Neuronal stem cell (in vitro differentiated cells): Measurements from ENCODE around the gene PHTF2.
A peak's percentile ranks its signal among the peaks of the same experiment; 100 is the strongest.

Experiments
- DNase-seq: peaks from one replicate; pipeline ENCODE4 v3.0.0-alpha.2; 2013; ENCODE audit warnings: low spot score
- H2AFZ ChIP-seq: one replicate; pipeline ENCODE4 v1.6.1; 2013; ENCODE audit warnings: mild to moderate bottlenecking, low read length, inconsistent platforms
- H2AK5ac ChIP-seq: 2 replicates; pipeline ENCODE4 v1.6.1; 2013; ENCODE audit warnings: low read depth, mild to moderate bottlenecking, inconsistent platforms, low read length, moderate library complexity, mixed read lengths
- H2BK120ac ChIP-seq: 2 replicates; pipeline ENCODE4 v1.6.1; 2013; ENCODE audit warnings: low read depth, mild to moderate bottlenecking, inconsistent platforms, low read length, moderate library complexity, mixed read lengths
- H2BK12ac ChIP-seq: one replicate; pipeline ENCODE4 v1.6.1; 2013; ENCODE audit warnings: low read length, inconsistent platforms
- H2BK15ac ChIP-seq: 2 replicates; pipeline ENCODE4 v1.6.1; 2013; ENCODE audit warnings: mild to moderate bottlenecking, low read length, inconsistent platforms, mixed read lengths
- H2BK5ac ChIP-seq: one replicate; pipeline ENCODE4 v1.6.1; 2013; ENCODE audit warnings: inconsistent platforms, mild to moderate bottlenecking, low read length, moderate library complexity
- H3K14ac ChIP-seq: one replicate; pipeline ENCODE4 v1.6.1; 2013; ENCODE audit warnings: low read length, inconsistent platforms
- H3K18ac ChIP-seq: 2 replicates; pipeline ENCODE4 v1.6.1; 2013; ENCODE audit warnings: low read length, inconsistent platforms
- H3K23ac ChIP-seq: 2 replicates; pipeline ENCODE4 v1.6.1; 2013; ENCODE audit warnings: low read depth, mild to moderate bottlenecking, mixed read lengths, low read length, inconsistent platforms; ENCODE audit not compliant: poor library complexity
- H3K27ac ChIP-seq: replicated peaks from 3 replicates; pipeline ENCODE4 v1.5.1; 2013; ENCODE audit warnings: low read length, inconsistent platforms
- H3K27me3 ChIP-seq, 3 experiments: 2 replicates each; pipeline ENCODE4 v1.6.1; 2013; ENCODE audit warnings: low read length in 3 of 3, mild to moderate bottlenecking in 2 of 3, inconsistent platforms in 1 of 3, low read depth in 1 of 3, mixed read lengths in 1 of 3, moderate library complexity in 1 of 3; ENCODE audit not compliant: control insufficient read depth in 3 of 3, insufficient read depth in 3 of 3
- H3K36me3 ChIP-seq, 2 donors: replicated peaks in 1 of 2; 2 replicates each; pipeline ENCODE4 v1.6.1; 2013; ENCODE audit warnings: low read length in 2 of 2; ENCODE audit not compliant: control insufficient read depth in 2 of 2, insufficient read depth in 2 of 2
- H3K4ac ChIP-seq: 2 replicates; pipeline ENCODE4 v1.6.1; 2013; ENCODE audit warnings: inconsistent platforms, mild to moderate bottlenecking, low read length, moderate library complexity
- H3K4me1 ChIP-seq, 2 donors: 1 replicate in 1 of 2; 2 replicates in 1 of 2; pipeline ENCODE4 v1.6.1; 2013; ENCODE audit warnings: low read length in 2 of 2, low read depth in 1 of 2; ENCODE audit not compliant: control insufficient read depth in 2 of 2, insufficient read depth in 1 of 2
- H3K4me2 ChIP-seq: one replicate; pipeline ENCODE4 v1.6.1; 2013; ENCODE audit warnings: mild to moderate bottlenecking, low read length, inconsistent platforms; ENCODE audit not compliant: insufficient read depth, poor library complexity, severe bottlenecking
- H3K4me3 ChIP-seq, 2 donors: 2 replicates each; pipeline ENCODE4 v1.5.1; 2013; ENCODE audit warnings: low read length in 2 of 2, mild to moderate bottlenecking in 2 of 2, inconsistent platforms in 1 of 2, moderate library complexity in 1 of 2
- H3K79me1 ChIP-seq: one replicate; pipeline ENCODE4 v1.6.1; 2013; ENCODE audit warnings: low read depth, mild to moderate bottlenecking, inconsistent platforms, low read length, moderate library complexity
- H3K9ac ChIP-seq: one replicate; pipeline ENCODE4 v1.6.1; 2013; ENCODE audit warnings: mild to moderate bottlenecking, low read depth, low read length, inconsistent platforms; ENCODE audit not compliant: poor library complexity
- H3K9me3 ChIP-seq, 2 donors: replicated peaks in 1 of 2; 2 replicates each; pipeline versions ENCODE3 to v1.6.1; 2013; ENCODE audit warnings: low read length in 2 of 2, mild to moderate bottlenecking in 2 of 2, inconsistent platforms in 1 of 2, low read depth in 1 of 2, mixed read lengths in 1 of 2, moderate library complexity in 1 of 2; ENCODE audit not compliant: control insufficient read depth in 2 of 2, insufficient read depth in 1 of 2
- H4K8ac ChIP-seq: one replicate; pipeline ENCODE4 v1.6.1; 2013; ENCODE audit warnings: low read depth, mild to moderate bottlenecking, inconsistent platforms, low read length, moderate library complexity
- H4K91ac ChIP-seq: one replicate; pipeline ENCODE4 v1.6.1; 2013; ENCODE audit warnings: low read length, low read depth, mild to moderate bottlenecking, inconsistent platforms; ENCODE audit not compliant: poor library complexity
- WGBS, 2 donors: extraction: QIAGEN DNeasy Blood & Tissue Kit; methylation state at CpG; one replicate each; pipeline ENCODE4 v1.1.7; 2013; ENCODE audit warnings: missing lambda C conversion rate in 2 of 2, mixed read lengths in 1 of 2; ENCODE audit not compliant: insufficient read length in 2 of 2, insufficient replicate concordance in 1 of 2; ENCODE audit errors: extremely low coverage in 2 of 2; 5-methylcytosine and 5-hydroxymethylcytosine counted together

PHTF2 gene

GRCh38 chr7:77837966-77838365 is 39.4 kb downstream of the PHTF2 start:
- no peak for DNase-seq
- H2BK15ac ChIP-seq = no peak overlapping the region

DNA sequence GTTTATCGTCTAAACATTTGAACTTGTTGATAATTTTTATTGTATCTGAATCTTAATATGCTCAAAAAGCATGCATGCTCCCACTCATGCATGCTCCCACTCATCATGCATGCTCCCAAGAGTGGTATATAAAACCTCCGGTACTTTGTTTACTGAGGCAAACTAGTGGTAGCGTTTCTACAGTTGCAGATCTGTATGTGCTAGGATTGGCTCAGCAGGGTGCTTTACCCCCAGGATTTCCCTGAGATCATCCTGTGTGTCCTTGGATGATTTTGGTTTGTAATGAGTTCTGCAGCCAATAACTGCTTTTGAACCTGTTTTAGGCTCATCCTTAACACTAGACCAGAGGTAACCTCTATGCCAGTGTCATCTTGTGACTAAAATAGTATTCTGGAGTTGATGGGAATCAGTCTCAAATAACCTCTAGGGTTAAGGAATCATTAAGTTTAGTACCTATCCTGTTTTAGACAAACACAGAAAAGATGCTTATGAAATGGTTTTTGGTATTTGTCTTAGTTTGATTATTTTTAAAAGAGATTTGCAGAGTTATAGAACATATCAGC is 40.4 kb downstream of the PHTF2 start:
- Histone ChIP-seq H3K27me3 (no peaks in the 10 kb centered on the region), H3K9ac (no peak overlapping the region), H2BK5ac (no peak overlapping the region), H3K27ac (no peak overlapping the region), H2BK120ac (no peak overlapping the region), H4K91ac (no peak overlapping the region), H2AFZ (no peak overlapping the region), H3K79me1 (peaks cover 1% of the 10 kb centered on the region), H3K36me3 (peaks cover 0 to 4% of the 10 kb centered on the region in 2 donors), H2BK15ac (no peak overlapping the region), H2AK5ac (no peak overlapping the region), H3K4me2 (no peak overlapping the region), H2BK12ac (no peak overlapping the region), H3K9me3 (no peaks in the 10 kb centered on the region), H3K23ac (no peak overlapping the region), H3K4ac (no peak overlapping the region), H3K14ac (no peak overlapping the region), H3K4me3 (no peak overlapping the region), H4K8ac (no peak overlapping the region), H3K18ac (peak overlapping the region; percentile 57), H3K4me1 (no peaks in the 10 kb centered on the region)
- no CpG with 5 or more reads among the region's 3 CpGs for WGBS, 2 donors
- DNase-seq = no peak

More at GRCh38 chr7:77837966-77838365, 39.4 kb downstream of the PHTF2 start:
- Histone ChIP-seq H3K9me3 (no peaks in the 10 kb centered on the region), H3K14ac (no peak overlapping the region), H2BK12ac (no peak overlapping the region), H3K4me3 (no peak overlapping the region), H4K8ac (no peak overlapping the region), H4K91ac (no peak overlapping the region), H3K4ac (no peak overlapping the region), H3K4me2 (no peak overlapping the region), H3K9ac (no peak overlapping the region), H3K18ac (no peak overlapping the region), H3K4me1 (no peaks in the 10 kb centered on the region), H3K23ac (no peak overlapping the region), H3K36me3 (peaks cover 0 to 3% of the 10 kb centered on the region in 2 donors), H3K27ac (no peak overlapping the region), H3K79me1 (peaks cover 1% of the 10 kb centered on the region), H2AFZ (no peak overlapping the region), H2BK5ac (no peak overlapping the region), H2AK5ac (no peak overlapping the region), H2BK120ac (no peak overlapping the region), H3K27me3 (no peaks in the 10 kb centered on the region)
- WGBS, 2 donors = no CpG with 5 or more reads among the region's 1 CpG

DNA sequence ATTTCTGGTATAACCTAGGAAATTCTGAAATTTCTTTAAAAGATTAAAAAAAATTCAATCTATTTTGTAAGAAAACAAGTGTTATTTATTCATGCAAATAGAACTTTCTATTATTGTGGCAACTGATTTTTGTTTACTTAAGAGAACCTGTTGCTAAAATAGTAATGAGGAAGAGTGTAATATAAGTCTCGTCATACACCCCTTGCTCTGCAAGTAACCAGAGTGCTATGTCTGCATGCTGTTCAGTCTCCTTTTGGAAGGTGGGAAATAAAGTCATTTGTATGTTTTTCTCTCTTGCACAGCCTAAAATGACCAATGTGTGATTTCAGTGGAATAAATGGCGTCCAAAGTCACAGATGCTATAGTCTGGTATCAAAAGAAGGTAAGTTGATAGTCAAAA is 41.3 kb downstream of the PHTF2 start:
- WGBS, 2 donors = no CpG with 5 or more reads among the region's 2 CpGs
- DNase-seq = no peak
- Histone ChIP-seq H3K36me3 (peaks cover 0 to 5% of the 10 kb centered on the region in 2 donors), H3K4me3 (no peak overlapping the region), H2BK5ac (no peak overlapping the region), H3K14ac (no peak overlapping the region), H2BK12ac (no peak overlapping the region), H3K4me1 (no peaks in the 10 kb centered on the region), H2AK5ac (no peak overlapping the region), H3K4me2 (no peak overlapping the region), H3K23ac (no peak overlapping the region), H3K4ac (no peak overlapping the region), H3K9ac (no peak overlapping the region), H2AFZ (no peak overlapping the region), H3K27me3 (no peaks in the 10 kb centered on the region), H3K9me3 (no peaks in the 10 kb centered on the region), H2BK120ac (no peak overlapping the region), H3K18ac (no peak overlapping the region), H2BK15ac (no peak overlapping the region), H4K8ac (no peak overlapping the region), H3K27ac (no peak overlapping the region), H4K91ac (no peak overlapping the region), H3K79me1 (peaks cover 1% of the 10 kb centered on the region)

GRCh38 chr7:77843194-77843593 is 44.6 kb downstream of the PHTF2 start:
- Histone ChIP-seq H3K23ac (no peak overlapping the region), H2BK120ac (no peak overlapping the region), H3K18ac (no peak overlapping the region), H2AK5ac (no peak overlapping the region), H2BK5ac (no peak overlapping the region), H4K91ac (no peak overlapping the region), H3K27me3 (no peaks in the 10 kb centered on the region), H2AFZ (no peak overlapping the region), H3K4ac (no peak overlapping the region), H2BK12ac (no peak overlapping the region), H3K79me1 (no peaks in the 10 kb centered on the region), H3K9me3 (no peaks in the 10 kb centered on the region), H3K4me3 (no peak overlapping the region), H3K14ac (no peak overlapping the region), H2BK15ac (no peak overlapping the region), H3K36me3 (peaks cover 0 to 2% of the 10 kb centered on the region in 2 donors), H3K4me2 (no peak overlapping the region), H3K27ac (no peak overlapping the region), H4K8ac (no peak overlapping the region), H3K4me1 (no peaks in the 10 kb centered on the region), H3K9ac (no peak overlapping the region)
- WGBS, 2 donors = no CpG with 5 or more reads among the region's 2 CpGs
- no peak for DNase-seq
